Stimulated activated CD8-positive, alpha-beta memory T cell treated with anti-CD3 and anti-CD28 coated beads, Interleukin-4, amount 100 ng/mL, for 24 hours (primary cell): ENCODE data around the gene PEG3.
"Not testable (repeated sequence)": the region's sequence is repeated elsewhere in the genome, so short reads cannot be mapped to it uniquely, and the experiment has no call there.

Experiments
- DNase-seq: peaks from one replicate; pipeline ENCODE4 v3.0.0-alpha.2; 2020; ENCODE audit warnings: low read depth

The PEG3 gene

DNA sequence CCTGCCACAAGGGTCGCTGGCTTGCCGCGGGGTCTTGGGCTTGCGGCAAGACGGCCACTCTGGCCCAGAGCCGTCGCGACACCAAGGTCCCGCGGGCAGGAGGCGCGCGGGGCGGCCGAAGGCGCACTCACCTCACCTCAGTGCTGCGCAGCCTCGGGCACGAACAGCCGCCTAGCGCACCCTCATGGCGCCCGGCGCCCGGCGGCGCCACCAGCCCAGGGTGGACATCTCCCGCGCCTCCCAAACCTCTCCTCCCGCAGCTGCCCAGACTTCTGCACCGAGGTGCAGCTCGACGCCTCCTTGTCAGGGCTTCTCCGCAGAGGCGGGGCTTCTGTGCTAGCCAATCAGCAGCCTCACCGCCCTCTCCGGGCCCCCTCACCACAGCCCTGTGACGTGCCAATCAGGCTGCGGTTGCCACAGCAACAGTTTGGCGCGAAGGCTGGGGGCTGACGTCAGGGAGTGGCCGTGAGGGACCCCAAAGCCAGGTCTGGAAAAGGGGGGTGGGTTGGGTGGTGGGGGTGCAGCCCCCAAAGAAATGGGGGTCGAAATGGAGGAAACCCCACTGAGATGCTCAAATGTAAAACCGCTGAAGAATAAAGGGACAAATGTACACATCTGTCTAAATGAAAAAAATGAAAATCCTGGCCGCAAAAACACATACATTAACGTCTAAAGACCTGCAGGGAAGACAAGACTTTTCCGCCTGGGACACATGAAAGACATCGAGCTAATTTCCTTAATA, at the start of gene PEG3, which contains the start of gene ZIM2:
Gene PEG3 (minus strand): TSS at position 276 of the 742 bp plus-strand sequence. CDS start 16,071 bp downstream, outside the sequence.
Gene ZIM2 (minus strand): TSS at position 276 of the 742 bp plus-strand sequence. CDS start 16,449 bp downstream, outside the sequence.
- DNase-seq, result no peak

DNA sequence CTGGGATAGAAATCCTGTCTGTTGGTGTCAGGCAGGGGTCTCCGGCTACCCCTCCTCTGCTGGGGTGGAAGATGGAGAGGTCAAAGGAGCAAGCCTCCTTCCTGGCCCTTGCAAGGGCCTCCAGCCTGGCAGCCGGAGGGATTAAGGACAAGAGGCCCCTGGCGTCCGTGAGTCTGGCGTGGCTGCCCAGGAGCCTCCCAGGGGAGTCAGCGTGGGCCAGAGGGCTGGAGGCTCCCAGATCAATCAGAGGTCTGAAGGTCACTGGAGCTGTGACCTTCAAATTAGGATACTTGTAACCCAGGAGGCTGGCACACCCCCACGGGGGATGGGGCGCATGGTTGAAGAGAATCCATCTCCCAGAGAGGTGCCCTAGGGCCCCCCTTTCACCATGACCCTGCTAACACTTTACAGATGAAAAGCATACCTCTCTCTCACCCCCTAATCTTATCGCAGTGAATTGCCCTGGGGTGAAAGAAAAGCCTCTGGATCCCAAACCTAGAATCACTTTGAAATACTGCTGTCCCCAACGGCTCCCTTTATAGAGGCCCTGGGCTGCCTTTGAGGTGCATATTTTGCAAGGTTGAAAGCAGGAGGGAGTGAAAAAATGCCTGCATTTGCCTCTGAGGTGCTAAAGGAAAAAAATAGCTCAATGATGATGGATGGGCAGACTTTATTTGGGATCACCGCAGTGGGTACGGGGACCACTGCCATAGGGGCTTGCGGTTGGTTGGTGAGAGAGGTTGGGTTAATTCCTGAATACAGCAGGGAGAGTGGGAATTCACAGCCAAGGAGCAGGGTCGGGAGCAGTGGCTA, 44.9 kb upstream of the PEG3 start:
- no peak for DNase-seq

DNA sequence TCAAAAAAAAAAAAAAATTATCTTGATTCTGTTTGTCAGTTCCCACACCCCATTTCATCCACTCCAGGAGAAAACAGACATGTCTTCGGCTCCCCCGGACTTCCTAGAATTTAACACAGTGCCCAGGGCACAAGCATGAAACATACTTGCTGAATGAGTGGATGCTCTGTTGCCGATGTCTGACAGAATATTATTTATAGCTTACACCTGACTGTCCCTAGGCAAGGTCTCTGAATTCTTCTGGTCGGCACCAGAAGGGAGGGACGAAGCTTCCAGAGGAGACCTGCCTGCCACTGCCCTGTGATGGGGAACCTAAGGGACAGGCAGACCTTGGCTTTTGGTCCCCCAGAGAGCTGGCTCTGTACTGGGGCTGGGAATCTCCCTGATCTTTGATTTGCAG, 43.9 kb upstream of the PEG3 start:
- no peak for DNase-seq

DNA sequence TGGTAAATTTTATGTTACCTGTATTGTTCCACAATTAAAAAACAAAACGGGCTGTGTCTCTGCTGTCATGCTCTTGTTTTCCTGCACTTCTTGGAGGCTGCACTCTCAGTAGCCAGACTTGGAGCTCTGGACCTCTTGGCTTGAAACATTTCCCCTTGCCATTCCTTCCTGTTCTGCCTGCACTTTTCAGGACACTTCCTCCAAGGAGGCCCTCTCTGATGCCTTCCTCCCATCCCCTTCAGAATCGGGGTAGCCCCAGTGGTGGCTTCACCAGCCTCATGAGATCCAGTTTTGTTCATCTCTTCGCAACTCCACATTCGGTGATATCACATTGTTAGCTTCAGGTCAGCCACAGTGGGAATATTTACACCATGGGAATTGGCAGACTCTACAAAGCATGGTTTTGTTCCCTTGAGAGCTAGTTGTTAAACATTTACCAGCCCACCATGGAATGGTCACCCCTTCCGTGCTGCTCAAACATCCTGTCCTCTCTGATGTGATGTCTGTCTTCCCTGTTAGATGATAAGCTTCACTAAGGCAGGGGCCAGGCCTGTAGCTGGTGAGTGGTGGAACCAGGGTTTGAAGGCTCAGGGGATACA, 40.2 kb upstream of the PEG3 start:
- no peak for DNase-seq

DNA sequence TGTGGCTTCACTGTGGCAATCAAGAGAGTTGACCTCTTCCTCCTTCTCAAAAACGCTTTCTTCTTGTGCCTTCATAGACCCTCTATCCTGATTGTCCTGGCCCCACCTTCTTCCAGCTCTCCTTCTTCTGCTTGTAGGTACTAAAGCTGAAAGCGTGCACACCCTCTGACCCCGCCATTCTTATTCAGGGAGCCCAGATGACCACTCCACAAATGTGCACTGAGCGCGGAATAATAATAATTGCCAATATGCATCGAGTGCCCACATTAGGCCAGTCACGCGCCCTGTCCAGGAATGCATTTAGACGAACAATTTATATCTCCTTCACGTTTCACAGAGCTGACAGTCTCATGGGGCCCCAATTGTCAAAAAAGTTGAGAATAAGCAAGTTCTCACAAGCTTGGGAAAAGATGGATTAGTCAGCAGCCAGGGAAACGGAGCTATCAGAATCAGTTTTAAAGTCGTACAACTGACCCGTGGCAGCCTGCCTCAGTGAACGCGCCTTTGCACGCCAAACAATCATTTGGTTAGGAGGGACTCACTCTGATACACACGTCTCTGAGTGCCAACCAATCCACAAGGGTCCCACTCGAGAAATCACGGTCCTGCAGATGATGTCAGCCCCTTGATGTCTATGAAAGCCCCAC, 36.7 kb upstream of the PEG3 start:
- no peak for DNase-seq

DNA sequence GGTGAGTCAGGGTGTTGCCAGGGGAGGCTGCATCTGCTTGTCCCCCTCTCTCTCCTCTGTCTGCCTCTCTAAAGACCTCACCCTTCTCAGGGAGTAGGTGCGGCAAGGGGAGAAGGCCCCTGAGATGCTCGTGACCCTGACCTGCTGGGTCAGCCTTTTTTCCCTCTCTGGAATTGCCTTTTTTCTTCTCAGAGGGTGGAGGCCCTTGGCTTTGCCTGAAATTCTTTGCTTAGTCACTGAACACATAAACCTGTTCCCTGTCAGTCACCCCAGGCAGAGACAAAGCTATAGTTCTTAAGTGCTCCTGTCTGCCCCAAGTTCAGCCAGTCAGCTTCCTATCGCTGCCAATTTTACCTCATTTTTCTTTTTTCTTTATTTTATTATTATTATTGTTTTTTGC, 35.2 kb upstream of the PEG3 start:
- no peak for DNase-seq

DNA sequence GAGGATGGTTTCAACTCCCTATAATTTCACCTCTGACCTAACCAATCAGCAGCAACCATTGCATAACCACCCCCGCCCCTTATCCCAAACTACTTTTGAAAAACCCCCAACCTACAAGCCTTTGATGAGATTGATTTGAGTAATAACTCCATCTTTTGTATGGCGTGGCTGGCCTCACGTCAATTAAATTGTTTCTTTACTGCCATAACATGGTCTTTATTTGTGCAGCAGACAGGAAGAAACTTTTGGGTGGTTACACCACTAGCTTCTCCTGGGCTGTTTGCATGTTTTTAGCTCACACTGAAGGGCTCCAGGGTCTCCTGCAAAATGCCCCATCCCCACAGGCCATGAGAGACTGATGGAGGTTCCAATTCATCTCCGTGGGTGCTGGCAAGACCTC, 34.0 kb upstream of the PEG3 start:
- no peak for DNase-seq

DNA sequence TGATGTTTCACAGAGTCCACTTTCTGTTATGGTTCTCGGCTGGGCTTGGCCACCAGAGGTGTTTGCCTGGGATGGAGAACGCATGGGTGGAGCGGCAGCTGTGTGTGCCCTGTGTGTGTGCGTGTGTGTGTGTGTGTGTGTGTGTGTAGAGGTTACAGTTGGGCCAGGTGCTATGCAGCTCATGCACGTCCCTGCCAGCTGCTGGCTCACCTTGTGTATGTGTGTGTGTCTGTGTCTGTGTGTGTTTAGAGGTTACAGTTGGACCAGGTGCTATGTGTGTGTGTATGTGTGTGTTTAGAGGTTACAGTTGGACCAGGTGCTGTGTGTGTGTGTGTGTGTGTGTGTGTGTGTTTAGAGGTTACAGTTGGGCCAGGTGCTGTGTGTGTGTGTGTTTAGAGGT, 33.0 kb upstream of the PEG3 start:
- no peak for DNase-seq

DNA sequence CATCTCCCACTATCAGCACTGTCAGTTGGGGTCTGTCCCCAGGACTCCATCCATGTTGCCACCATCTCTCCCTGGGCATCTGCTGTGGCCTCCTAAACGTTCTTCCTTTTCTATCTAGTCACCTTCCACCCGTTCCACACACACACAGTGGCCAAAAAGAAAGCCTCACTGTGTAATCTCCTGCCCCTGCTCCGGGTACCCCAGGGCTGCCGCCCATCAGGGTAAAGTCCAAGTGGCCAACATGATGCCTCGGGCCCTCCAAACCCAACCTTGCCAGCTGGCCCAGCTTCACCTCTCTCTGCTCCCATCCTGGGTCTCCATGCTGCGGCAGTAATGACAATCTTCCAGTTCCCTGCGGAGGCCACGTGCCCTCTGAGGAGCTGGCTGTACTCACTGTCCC, 29.4 kb upstream of the PEG3 start:
- no peak for DNase-seq

DNA sequence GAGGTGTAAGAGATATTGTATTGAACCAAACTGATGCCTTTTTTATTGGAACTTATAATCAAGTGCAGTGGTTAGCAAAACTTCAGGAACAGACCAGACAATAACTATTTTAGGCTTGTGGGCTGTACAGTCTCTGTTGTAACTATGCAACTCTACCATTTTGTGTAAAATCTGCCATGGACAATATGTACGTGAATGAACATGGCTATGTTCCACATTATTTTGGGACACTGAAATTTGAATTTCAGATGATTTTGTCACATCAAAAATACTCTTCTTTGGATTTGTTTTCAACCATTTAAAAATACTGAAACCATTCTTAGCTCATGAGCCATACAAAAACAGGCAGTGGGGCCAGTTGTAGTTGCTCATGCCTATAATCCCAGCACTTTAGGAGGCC, 27.9 kb upstream of the PEG3 start:
- DNase-seq, result no peak

DNA sequence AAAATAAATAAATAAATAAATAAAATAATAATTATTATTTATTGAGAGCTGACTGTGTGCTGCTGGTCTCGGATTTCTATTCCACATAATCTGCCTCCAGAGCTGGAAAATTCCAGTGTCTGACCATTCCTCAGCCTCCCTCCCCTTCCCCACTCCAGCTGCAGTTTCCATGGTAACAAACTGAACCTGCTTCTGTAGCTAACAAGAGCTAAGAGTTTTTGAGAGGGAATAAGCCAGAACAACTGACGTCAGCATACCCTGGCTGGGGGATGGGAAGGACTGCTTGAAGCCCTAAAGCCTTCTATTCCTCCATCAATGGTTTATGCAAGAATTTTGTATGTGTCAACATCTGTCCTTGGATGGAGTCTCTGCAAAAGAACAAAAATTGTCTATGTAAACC, 26.0 kb upstream of the PEG3 start:
- no peak for DNase-seq

DNA sequence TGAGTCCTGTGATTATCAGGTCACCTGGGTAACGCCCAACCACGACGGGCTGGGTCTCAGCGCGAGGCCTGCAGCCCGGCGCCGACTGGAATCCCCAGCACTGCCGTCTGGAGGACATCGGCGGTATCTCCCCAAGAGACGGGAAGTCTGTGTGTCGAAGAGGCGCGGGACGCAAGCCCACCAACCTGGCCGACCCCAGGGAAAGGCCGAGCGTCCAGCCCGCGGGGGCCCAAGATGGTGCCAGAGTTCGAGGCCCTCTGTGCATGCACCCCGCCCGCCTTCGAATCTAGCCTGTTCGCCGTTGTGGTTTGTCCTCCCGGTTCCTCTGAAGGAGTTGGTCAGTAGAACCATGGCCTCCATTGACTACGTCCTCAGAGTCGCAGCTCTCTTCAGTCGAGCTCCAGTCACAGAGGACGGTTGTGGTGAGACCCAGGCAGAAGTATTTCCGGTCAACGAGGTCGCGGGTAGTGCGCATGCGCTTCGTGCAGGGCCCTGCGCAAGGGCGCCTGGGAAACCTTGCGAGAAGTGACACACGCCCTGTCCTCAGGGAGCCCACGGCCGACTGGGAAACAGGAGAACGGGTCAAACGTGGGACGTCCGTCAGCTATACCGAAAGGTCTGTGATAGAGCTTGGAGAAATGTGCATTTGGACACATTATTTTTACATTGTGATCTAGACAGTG, 24.1 kb upstream of the PEG3 start:
- DNase-seq, result no peak

DNA sequence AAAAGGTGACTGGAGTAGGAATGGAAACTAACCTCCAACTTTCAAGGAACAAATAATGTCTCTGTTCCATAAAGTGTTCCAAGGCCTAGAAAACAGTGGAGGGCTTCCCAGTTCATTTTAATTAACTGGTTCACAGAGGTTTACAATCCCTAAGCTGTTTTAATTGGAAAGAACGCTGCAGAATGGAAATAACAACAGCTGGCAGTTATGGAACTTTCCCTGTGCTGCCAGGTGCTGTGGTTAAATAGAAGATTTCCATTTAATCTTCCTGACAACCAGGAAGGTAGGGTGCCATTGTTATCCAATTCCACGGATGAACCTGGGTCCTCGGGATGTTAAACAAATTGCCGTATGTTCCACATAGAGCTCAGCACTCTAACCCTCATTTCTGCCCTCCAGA, 22.2 kb upstream of the PEG3 start:
- no peak for DNase-seq

DNA sequence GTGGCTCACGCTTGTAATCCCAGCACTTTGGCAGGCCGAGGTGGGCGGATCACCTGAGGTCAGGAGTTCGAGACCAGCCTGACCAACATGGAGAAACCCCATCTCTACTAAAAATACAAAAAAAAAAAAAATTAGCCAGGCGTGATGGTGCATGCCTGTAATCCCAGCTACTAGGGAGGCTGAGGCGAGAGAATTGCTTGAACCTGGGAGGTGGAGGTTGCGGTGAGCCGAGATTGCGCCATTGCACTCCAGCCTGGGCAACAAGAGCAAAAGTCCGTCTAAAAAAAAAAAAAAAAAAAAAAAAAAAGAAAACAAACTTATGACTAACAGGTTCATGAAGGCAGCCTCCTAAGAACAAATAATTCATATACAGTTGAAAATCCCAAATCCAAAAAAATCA, 19.9 kb upstream of the PEG3 start:
- not testable (repeated sequence) for DNase-seq

DNA sequence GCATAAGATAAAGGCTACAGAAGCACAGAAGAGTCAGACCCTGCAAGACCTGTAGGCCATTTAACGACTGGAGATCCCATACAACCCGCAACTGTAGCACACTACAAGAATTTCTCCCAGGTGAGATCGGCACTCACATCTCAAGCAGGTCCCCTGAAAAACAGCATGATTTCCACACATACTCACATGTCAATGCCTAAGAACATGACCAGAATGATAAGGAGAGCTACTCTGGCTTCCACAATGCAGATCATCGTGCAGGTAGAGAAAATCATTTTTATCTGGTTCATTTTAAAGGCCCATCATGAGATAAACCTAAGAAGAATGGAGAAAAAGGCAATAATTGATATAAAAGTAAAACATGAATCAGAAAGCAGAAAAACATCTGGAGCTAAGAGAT, 17.5 kb upstream of the PEG3 start:
- DNase-seq, result no peak

DNA sequence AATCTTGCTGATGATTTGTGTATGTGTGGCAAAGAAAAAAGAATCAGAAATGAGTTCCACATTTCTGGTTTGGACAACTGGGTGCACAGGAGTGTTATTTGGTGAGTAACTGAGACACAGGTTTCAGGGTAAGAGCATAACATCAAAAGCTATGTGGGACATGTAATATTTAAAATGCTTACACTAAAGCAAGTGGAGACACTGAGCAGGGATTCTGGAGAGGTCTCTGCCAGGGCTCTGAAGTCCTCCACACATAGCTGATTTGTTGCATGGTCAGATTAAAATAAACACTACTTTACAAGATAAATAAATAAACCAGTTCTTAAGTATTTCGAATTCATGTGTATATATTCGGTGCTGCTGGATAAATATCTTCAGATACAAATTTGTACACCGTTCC, 16.3 kb upstream of the PEG3 start:
- no peak for DNase-seq

DNA sequence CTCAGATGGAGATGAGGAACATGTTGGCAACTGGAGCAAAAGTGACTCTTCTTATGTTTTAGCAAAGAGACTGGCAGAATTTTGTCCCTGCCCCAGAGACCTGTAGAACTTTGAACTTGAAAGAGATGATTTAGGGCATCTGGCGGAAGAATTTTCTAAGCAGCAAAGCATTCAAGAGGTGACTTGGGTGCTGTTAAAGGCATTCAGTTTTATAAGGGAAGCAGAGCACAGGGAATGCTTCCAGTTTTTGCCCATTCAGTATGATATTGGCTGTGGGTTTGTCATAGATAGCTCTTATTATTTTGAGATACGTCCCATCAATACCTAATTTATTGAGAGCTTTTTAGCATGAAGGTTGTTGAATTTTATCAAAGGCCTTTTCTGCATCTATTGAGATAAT, 11.8 kb upstream of the PEG3 start:
- DNase-seq, result not testable (repeated sequence)

DNA sequence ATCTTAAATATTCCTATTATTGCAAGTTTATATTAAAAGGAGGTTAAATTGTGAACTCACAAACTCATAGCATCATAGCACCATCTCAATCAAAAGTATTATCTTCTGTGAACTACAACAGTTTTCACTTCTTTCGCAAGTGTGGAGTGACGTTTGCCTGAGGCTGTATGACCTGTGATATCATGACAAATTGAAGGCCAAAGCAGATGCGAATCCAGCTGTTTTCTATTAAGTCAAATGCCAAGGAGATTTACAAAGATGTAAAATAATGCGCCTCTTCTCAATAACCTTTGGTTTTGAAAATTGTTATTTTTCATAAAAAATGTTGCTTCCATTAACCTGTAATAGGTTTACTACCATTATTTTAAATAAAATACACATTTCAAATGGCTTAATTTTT, 7.6 kb upstream of the PEG3 start:
- no peak for DNase-seq

DNA sequence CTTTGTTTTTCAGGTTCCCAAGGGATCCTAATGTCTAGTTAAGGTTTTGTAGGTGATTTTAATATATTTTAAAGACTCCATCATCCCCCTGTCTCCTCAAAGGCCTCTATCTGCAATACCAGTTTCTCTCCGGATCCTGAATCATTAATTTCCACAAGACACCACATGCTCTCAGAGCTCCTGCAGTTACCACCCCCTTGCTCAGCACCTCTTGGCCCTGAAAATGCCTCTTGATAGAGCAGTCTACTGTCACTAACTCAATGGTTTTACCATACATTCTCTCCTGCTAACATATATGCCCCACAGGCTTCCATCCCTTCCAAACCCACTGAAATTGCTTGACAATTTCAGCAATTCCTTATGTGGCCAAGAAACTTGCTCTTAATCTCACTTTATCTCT, 1.9 kb upstream of the PEG3 start:
- DNase-seq, result no peak

DNA sequence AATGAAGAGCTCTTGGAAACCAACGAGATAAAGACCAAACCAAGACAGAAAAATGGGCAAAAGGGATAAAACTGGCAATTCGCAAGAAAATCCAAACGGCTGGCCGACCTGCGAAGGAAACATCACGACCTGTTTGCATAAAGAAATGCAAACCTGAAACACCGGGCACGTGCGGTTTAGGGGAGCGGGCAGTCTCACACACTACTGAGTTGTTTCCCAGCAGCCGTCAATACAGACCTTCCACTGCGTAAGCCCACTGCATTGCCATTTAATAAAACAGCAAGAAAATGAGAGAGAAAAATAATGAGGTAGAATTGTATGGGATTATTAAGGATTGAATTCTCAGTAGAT, 642 bp upstream of the PEG3 start:
- DNase-seq, result no peak

DNA sequence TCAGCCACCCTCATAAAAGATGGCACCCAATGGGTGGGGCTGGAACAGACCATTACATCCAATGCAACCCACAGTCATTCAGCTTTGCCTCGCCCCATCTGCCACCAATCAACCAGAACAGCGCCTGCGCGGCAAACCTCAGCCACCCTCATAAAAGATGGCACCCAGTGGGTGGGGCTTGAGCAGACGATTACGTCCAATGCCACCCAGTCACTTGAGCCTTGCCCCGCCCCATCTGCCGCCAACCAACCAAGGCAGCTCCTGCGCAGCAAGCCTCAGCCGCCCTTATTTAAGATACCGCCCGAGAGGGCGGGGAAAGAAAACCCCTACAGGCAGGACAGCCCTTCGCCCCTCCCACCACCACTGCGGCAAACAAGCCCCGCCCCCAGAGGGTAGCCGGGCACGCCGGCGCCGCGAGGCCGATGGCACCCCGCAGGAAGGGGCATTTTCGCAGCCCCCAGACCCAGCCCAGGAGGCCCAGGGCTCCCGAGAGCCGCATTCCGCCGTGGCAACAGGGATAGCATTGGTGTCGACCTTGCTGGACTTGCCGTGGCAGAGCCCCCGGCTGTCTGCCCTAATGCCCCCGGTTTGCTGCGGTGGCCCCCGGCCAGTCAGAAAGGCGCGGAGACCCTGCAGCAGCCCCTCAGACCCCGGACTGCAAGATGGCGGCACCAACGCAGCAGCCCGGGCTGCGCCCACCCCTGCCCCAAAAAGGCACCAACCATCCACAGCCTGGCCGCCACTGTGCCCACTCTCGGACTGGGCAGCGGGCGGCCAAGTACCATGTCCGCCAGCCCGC, 675 bp downstream of the PEG3 start:
- DNase-seq, result no peak
